ENCODE measurements around the gene IFT74.

The IFT74 gene

GRCh38 chr9:27094640-27095298 is 138.6 kb downstream of the IFT74 start:
- H3K27ac ChIP-seq (replicated peaks) = no peak overlapping the region
- DNase-seq (ENCODE audit: low read depth in 1 of 2, low spot score in 1 of 2) = no peak
- no peak for TF ChIP-seq GABPA (IDR thresholded peaks at IDR 0.05; ENCODE audit: low read depth)
- no peak for TF ChIP-seq SPI1 (IDR thresholded peaks at IDR 0.05; ENCODE audit: borderline replicate concordance, low read depth)
- no peak for TF ChIP-seq POLR2AphosphoS5 (IDR thresholded peaks at IDR 0.05; ENCODE audit: low read depth)
- TF ChIP-seq, protein P1, sequence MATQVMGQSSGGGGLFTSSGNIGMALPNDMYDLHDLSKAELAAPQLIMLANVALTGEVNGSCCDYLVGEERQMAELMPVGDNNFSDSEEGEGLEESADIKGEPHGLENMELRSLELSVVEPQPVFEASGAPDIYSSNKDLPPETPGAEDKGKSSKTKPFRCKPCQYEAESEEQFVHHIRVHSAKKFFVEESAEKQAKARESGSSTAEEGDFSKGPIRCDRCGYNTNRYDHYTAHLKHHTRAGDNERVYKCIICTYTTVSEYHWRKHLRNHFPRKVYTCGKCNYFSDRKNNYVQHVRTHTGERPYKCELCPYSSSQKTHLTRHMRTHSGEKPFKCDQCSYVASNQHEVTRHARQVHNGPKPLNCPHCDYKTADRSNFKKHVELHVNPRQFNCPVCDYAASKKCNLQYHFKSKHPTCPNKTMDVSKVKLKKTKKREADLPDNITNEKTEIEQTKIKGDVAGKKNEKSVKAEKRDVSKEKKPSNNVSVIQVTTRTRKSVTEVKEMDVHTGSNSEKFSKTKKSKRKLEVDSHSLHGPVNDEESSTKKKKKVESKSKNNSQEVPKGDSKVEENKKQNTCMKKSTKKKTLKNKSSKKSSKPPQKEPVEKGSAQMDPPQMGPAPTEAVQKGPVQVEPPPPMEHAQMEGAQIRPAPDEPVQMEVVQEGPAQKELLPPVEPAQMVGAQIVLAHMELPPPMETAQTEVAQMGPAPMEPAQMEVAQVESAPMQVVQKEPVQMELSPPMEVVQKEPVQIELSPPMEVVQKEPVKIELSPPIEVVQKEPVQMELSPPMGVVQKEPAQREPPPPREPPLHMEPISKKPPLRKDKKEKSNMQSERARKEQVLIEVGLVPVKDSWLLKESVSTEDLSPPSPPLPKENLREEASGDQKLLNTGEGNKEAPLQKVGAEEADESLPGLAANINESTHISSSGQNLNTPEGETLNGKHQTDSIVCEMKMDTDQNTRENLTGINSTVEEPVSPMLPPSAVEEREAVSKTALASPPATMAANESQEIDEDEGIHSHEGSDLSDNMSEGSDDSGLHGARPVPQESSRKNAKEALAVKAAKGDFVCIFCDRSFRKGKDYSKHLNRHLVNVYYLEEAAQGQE (IDR thresholded peaks at IDR 0.05; ENCODE audit: insufficient replicate concordance, low read depth) = no peak
- no peak for TF ChIP-seq CTCF (IDR thresholded peaks at IDR 0.05; ENCODE audit: insufficient read depth, low read length)
- no peaks in the 10 kb centered on the region for H3K27me3 ChIP-seq (ENCODE audit: insufficient read depth, poor library complexity, severe bottlenecking)
- H3K4me3 ChIP-seq (replicated peaks; ENCODE audit: insufficient read depth, low read length) = no peak overlapping the region

DNA sequence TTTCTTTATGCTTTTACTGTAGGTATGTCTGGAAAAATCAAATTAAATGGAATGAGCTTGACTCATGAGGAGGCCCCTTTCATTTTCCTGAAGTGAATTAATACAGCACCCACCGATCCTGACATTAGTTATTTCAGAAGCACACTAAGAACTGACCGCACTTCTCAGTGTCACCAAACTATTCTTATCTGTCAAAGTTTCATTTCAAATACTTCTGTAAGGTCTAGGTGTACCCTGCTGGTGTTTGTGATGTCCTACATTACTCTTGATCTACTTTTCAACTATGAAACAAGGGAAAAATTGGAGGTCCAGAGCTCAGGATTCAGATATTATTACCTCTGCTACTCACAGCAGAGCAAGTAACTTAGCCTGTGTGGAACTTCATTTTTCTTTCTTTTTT is 151.0 kb downstream of the IFT74 start:
- H3K4me3 ChIP-seq (replicated peaks; ENCODE audit: insufficient read depth, low read length) = no peak overlapping the region
- no peak for DNase-seq (ENCODE audit: low read depth in 1 of 2, low spot score in 1 of 2)
- no peaks in the 10 kb centered on the region for H3K27me3 ChIP-seq (ENCODE audit: insufficient read depth, poor library complexity, severe bottlenecking)
- TF ChIP-seq SPI1 (IDR thresholded peaks at IDR 0.05; ENCODE audit: borderline replicate concordance, low read depth) = no peak
- TF ChIP-seq, protein P1 (IDR thresholded peaks at IDR 0.05; ENCODE audit: insufficient replicate concordance, low read depth) = no peak
- TF ChIP-seq CTCF (IDR thresholded peaks at IDR 0.05; ENCODE audit: insufficient read depth, low read length) = no peak
- no peak for TF ChIP-seq GABPA (IDR thresholded peaks at IDR 0.05; ENCODE audit: low read depth)
- no peak for TF ChIP-seq POLR2AphosphoS5 (IDR thresholded peaks at IDR 0.05; ENCODE audit: low read depth)
- no peak overlapping the region for H3K27ac ChIP-seq (replicated peaks)

GRCh38 chr9:27108981-27109541 is 152.8 kb downstream of the IFT74 start, which contains the start of gene TEK:
TSS of gene TEK (plus strand) at chr9:27109225. CDS start at chr9:27109591, 366 bp downstream.
- no peak within 1 kb of the TSS for H3K4me3 ChIP-seq (replicated peaks; ENCODE audit: insufficient read depth, low read length)
- no peaks in the 10 kb centered on the region for H3K27me3 ChIP-seq (ENCODE audit: insufficient read depth, poor library complexity, severe bottlenecking)
- H3K27ac ChIP-seq (replicated peaks) = no peak within 1 kb of the TSS
- no peak for TF ChIP-seq GABPA (IDR thresholded peaks at IDR 0.05; ENCODE audit: low read depth)
- TF ChIP-seq, protein P1 (IDR thresholded peaks at IDR 0.05; ENCODE audit: insufficient replicate concordance, low read depth) = no peak
- no peak for DNase-seq (ENCODE audit: low read depth in 1 of 2, low spot score in 1 of 2)

Measured in HL-60 (cell line).